Jurkat, Clone E6-1 (cell line): ENCODE measurements around the gene PTPRN2.
"Not testable (repeated sequence)": the region's sequence is repeated elsewhere in the genome, so short reads cannot be mapped to it uniquely, and the experiment has no call there.

Experiments used
- DNase-seq: peaks from one replicate; pipeline ENCODE4 v3.0.0-alpha.2; 2011; ENCODE audit warnings: low read depth, low spot score
- H3K4me3 ChIP-seq: 2 replicates; pipeline ENCODE4 v1.5.1; 2011; ENCODE audit warnings: mild to moderate bottlenecking, low read length, control low read depth, moderate library complexity

PTPRN2 gene

GRCh38 chr7:157750291-157750690, 837.3 kb downstream of the PTPRN2 start:
- no peak overlapping the region for H3K4me3 ChIP-seq
- no peak for DNase-seq

- H3K4me3 ChIP-seq, result no peak overlapping the region
- DNase-seq, result no peak
Observed at GRCh38 chr7:157745721-157746709, 841.6 kb downstream of the PTPRN2 start.

GRCh38 chr7:157744786-157745601, 842.6 kb downstream of the PTPRN2 start:
- H3K4me3 ChIP-seq, result no peak overlapping the region
- no peak for DNase-seq

GRCh38 chr7:157743781-157744525, 843.7 kb downstream of the PTPRN2 start:
- H3K4me3 ChIP-seq, result no peak overlapping the region

GRCh38 chr7:157740251-157740798, 847.3 kb downstream of the PTPRN2 start:
- no peak for DNase-seq
- H3K4me3 ChIP-seq, result no peak overlapping the region

More at GRCh38 chr7:157743781-157744525, 843.7 kb downstream of the PTPRN2 start:
- no peak for DNase-seq

- DNase-seq, result no peak
- no peak overlapping the region for H3K4me3 ChIP-seq
Observed at GRCh38 chr7:157739650-157740049, 848.0 kb downstream of the PTPRN2 start.

- DNase-seq, result no peak
- no peak overlapping the region for H3K4me3 ChIP-seq
Observed at GRCh38 chr7:157739031-157739430, 848.6 kb downstream of the PTPRN2 start.

GRCh38 chr7:157738066-157738460, 849.6 kb downstream of the PTPRN2 start:
- no peak for DNase-seq
- H3K4me3 ChIP-seq, result no peak overlapping the region

GRCh38 chr7:157737151-157738065, 850.2 kb downstream of the PTPRN2 start:
- H3K4me3 ChIP-seq, result no peak overlapping the region
- DNase-seq, result no peak

GRCh38 chr7:157736341-157736740, 851.3 kb downstream of the PTPRN2 start:
- DNase-seq, result no peak
- no peak overlapping the region for H3K4me3 ChIP-seq

- no peak for DNase-seq
- H3K4me3 ChIP-seq, result no peak overlapping the region
Observed at GRCh38 chr7:157735826-157736225, 851.8 kb downstream of the PTPRN2 start.

- DNase-seq, result no peak
- no peak overlapping the region for H3K4me3 ChIP-seq
Observed at GRCh38 chr7:157734676-157735640, 852.7 kb downstream of the PTPRN2 start.

GRCh38 chr7:157733760-157734395, 853.7 kb downstream of the PTPRN2 start:
- not testable (repeated sequence) for DNase-seq, H3K4me3 ChIP-seq

GRCh38 chr7:157731126-157731525, 856.5 kb downstream of the PTPRN2 start:
- no peak overlapping the region for H3K4me3 ChIP-seq
- DNase-seq, result no peak

- DNase-seq, result no peak
- no peak overlapping the region for H3K4me3 ChIP-seq
Observed at GRCh38 chr7:157730614-157731013, 857.0 kb downstream of the PTPRN2 start.

GRCh38 chr7:157729566-157729965, 858.1 kb downstream of the PTPRN2 start:
- H3K4me3 ChIP-seq, result no peak overlapping the region
- no peak for DNase-seq
